LNCaP clone FGC (cell line): ENCODE results near the gene TNFAIP3.

Source experiments
- DNase-seq: peaks from one replicate; pipeline ENCODE4 v3.0.0-alpha.2; 2011; ENCODE audit warnings: low read depth
- H3K4me3 ChIP-seq: 2 replicates; pipeline ENCODE4 v1.5.1; 2011; ENCODE audit warnings: mild to moderate bottlenecking, low read depth, low read length, control low read depth
- CTCF ChIP-seq: IDR thresholded peaks from 2 replicates; pipeline ENCODE4 v1.5.1; 2012; ENCODE audit warnings: mild to moderate bottlenecking; ENCODE audit not compliant: control insufficient read depth, insufficient read depth; ENCODE audit errors: extremely low read depth

Gene TNFAIP3

GRCh38 chr6:137864812-137865508 lies 2.1 kb upstream of the TNFAIP3 start:
- H3K4me3 ChIP-seq: no peak overlapping the region
- DNase-seq: no peak
- no peak for TF ChIP-seq CTCF

- no peak for TF ChIP-seq CTCF
- DNase-seq: no peak
These were observed 702 bp upstream of the TNFAIP3 start for GRCh38 chr6:137866200-137866913.

GRCh38 chr6:137867685-137868509 lies 838 bp downstream of the TNFAIP3 start:
- TF ChIP-seq CTCF: no peak
- DNase-seq: no peak
- H3K4me3 ChIP-seq: peak overlapping the region; percentile 61

More at GRCh38 chr6:137866200-137866913, 702 bp upstream of the TNFAIP3 start:
- peak overlapping the region; percentile 60 for H3K4me3 ChIP-seq

GRCh38 chr6:137868721-137869548 lies 1.9 kb downstream of the TNFAIP3 start:
- no peak for DNase-seq
- H3K4me3 ChIP-seq: no peak overlapping the region
- no peak for TF ChIP-seq CTCF

DNA sequence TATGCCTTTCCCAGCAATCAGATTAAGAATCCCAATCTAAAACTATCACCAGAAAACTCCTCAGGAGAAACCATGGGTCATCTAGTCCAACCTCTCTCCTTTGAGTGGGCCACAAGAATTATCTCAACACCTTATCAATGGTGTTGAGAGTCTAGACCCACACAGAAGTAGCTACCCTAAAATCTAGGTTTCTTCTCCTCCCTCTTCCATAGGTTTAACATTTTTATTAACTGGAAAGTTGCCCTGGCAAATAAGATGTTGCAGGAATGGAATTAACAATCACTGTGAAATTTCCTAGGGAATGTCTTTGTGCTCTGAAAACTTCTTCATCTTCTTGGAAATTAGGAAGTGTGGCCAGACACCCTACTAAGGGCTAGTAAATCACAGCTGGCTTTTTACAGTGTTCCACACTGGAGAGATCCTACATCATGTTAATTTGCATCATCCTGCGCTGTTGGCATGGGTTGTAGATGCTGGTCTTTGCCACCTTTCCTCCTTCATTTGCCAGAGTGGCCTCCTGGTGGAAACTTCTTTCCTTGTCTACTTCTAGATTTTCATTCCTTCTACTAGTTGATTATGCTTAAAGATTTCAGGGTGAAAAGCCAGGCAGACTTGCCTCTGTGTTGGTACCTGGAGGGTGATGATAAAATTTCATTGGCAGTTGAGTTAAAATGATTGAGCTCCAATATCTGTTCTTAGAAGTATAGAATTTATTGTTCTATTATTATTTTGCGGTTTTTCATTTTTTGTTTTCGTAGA lies 2.7 kb downstream of the TNFAIP3 start:
- DNase-seq: no peak
- no peak overlapping the region for H3K4me3 ChIP-seq
- no peak for TF ChIP-seq CTCF

GRCh38 chr6:137870308-137870644 lies 3.2 kb downstream of the TNFAIP3 start:
- no peak overlapping the region for H3K4me3 ChIP-seq
- no peak for DNase-seq
- no peak for TF ChIP-seq CTCF
